NCI-H446 (cell line): ENCODE measurements around the gene RBMS3.
A peak's percentile ranks its signal among the peaks of the same experiment; 100 is the strongest.
"Not testable (repeated sequence)": the region's sequence is repeated elsewhere in the genome, so short reads cannot be mapped to it uniquely, and the experiment has no call there.

Experiments
- DNase-seq, 2 experiments: peaks; one replicate each; lab custom pipeline; 2025; lab: John Stamatoyannopoulos, UW

Gene RBMS3

GRCh38 chr3:29339016-29339833, 58.4 kb downstream of the RBMS3 start:
- DNase-seq: no peak

GRCh38 chr3:29344154-29344553, 63.3 kb downstream of the RBMS3 start:
- DNase-seq: no peak

GRCh38 chr3:29344935-29345334, 64.1 kb downstream of the RBMS3 start:
- DNase-seq: no peak

GRCh38 chr3:29345516-29346300, 64.8 kb downstream of the RBMS3 start:
- no peak for DNase-seq

GRCh38 chr3:29346828-29347227, 66.0 kb downstream of the RBMS3 start:
- DNase-seq: peak in 1 of 2 experiments; percentile 12

GRCh38 chr3:29347412-29347811, 66.5 kb downstream of the RBMS3 start:
- DNase-seq: no peak

GRCh38 chr3:29348316-29348715, 67.4 kb downstream of the RBMS3 start:
- DNase-seq: no peak

GRCh38 chr3:29349049-29349448, 68.2 kb downstream of the RBMS3 start:
- no peak for DNase-seq

GRCh38 chr3:29353807-29354206, 72.9 kb downstream of the RBMS3 start:
- DNase-seq: no peak

GRCh38 chr3:29354894-29355293, 74.0 kb downstream of the RBMS3 start:
- peak in 1 of 2 experiments; percentile 3 for DNase-seq

- no peak for DNase-seq
Measured at GRCh38 chr3:29356062-29356461, 75.2 kb downstream of the RBMS3 start.

- not testable (repeated sequence) for DNase-seq
Measured at GRCh38 chr3:29360289-29360688, 79.4 kb downstream of the RBMS3 start.

GRCh38 chr3:29363110-29363509, 82.2 kb downstream of the RBMS3 start:
- DNase-seq: no peak

GRCh38 chr3:29370021-29370420, 89.2 kb downstream of the RBMS3 start:
- DNase-seq: no peak

- no peak for DNase-seq
Measured at GRCh38 chr3:29370476-29371420, 89.9 kb downstream of the RBMS3 start.

GRCh38 chr3:29373131-29373680, 92.3 kb downstream of the RBMS3 start:
- DNase-seq: no peak

GRCh38 chr3:29374226-29374625, 93.4 kb downstream of the RBMS3 start:
- DNase-seq: no peak

- no peak for DNase-seq
Measured at GRCh38 chr3:29379097-29379496, 98.2 kb downstream of the RBMS3 start.

- no peak for DNase-seq
Measured at GRCh38 chr3:29381595-29381994, 100.7 kb downstream of the RBMS3 start.

- no peak for DNase-seq
Measured at GRCh38 chr3:29382409-29382808, 101.5 kb downstream of the RBMS3 start.

GRCh38 chr3:29382845-29383244, 102.0 kb downstream of the RBMS3 start:
- DNase-seq: no peak

- DNase-seq: no peak
Measured at GRCh38 chr3:29384640-29385039, 103.8 kb downstream of the RBMS3 start.
